ENCODE measurements around the gene PVR. TPM values are rescaled to one million over a fixed set of nuclear protein-coding genes. Genes with fewer than 3 reads are reported as not detected.

Gene PVR
- total and polyA plus RNA-seq, 7 donors = 3.0 to 39.4 (median 11.5) TPM

DNA sequence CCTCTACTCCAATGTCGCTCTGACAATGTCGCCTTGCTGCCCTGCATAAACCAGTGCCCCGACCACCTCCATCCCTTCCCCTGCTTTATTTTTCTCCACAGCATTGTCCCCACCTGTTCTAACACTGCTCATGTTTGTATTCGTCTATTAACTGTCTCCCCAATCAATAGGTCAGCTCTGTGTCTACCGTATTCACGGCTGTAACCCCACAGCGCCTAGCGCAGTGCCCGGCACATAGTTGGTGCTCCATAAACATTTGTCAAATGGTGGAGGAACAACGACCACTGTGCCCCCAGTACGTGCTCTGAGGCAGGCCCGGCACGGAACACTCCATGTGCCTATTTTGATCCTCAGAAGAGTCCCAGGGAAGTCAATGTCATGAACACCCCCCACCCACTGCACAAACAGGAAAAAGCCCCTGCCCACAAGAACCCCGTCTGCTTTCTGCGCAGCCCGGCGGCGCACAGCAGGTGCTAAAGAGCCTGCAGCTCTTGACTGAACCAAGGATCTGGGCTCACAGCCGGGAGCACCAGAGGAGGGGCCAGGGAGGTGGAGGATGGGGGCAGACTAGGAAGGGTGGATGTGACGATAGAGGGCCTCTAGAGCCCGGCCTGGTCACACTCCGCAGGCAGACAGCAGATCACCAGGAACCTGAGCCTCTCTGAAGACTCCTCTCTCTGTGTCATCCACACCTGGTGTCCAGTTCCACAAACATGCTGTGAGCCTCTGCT lies 53.4 kb downstream of the PVR start:
- no peak for DNase-seq
- WGBS, 2 donors = 51 to 68% methylated on average over 22 of the region's 22 CpGs

DNA sequence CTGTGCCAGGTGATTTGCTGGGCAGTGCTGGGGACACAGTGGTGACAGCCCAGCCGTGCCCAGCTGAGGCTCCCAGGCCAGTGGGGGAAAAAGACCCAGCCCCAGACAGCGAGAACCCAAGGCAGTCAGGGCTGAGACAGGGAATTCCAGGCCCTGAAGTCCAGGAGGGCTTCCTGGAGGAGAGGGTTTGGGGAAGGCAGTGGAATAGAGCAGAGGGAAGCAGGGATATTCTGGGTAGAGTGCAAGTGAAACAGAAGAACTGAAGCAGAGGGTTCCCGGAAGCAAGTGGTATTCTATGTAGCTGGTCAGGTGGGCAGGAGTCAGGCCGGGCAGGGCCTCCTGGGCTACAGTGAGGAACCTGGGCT lies 53.9 kb downstream of the PVR start:
- TF ChIP-seq POLR2A (IDR thresholded peaks at IDR 0.05) = no peak
- TF ChIP-seq POLR2AphosphoS5 (IDR thresholded peaks at IDR 0.05) = no peak
- Histone ChIP-seq H3K36me3 (no peaks in the 10 kb centered on the region), H3K9me3 (no peaks in the 10 kb centered on the region), H3K4me1 (no peaks in the 10 kb centered on the region), H3K27me3 (peaks cover 0 to 17% (median 0%) of the 10 kb centered on the region in 3 donors), H3K4me3 (no peak overlapping the region), H3K27ac (no peak overlapping the region)
- intact Hi-C loops (cut with DNase I) = no loop called here
- 73 to 80% methylated on average over 4 of the region's 4 CpGs for WGBS, 2 donors
- DNase-seq = no peak

More for the DNA sequence above, 53.4 kb downstream of the PVR start:
- Histone ChIP-seq H3K9me3 (no peaks in the 10 kb centered on the region), H3K27me3 (peaks cover 0 to 17% (median 0%) of the 10 kb centered on the region in 3 donors), H3K4me3 (no peak overlapping the region), H3K4me1 (no peaks in the 10 kb centered on the region), H3K27ac (no peak overlapping the region), H3K36me3 (no peaks in the 10 kb centered on the region)
- intact Hi-C loops (cut with DNase I) = no loop called here
- TF ChIP-seq POLR2A (IDR thresholded peaks at IDR 0.05) = no peak
- TF ChIP-seq, protein P1, sequence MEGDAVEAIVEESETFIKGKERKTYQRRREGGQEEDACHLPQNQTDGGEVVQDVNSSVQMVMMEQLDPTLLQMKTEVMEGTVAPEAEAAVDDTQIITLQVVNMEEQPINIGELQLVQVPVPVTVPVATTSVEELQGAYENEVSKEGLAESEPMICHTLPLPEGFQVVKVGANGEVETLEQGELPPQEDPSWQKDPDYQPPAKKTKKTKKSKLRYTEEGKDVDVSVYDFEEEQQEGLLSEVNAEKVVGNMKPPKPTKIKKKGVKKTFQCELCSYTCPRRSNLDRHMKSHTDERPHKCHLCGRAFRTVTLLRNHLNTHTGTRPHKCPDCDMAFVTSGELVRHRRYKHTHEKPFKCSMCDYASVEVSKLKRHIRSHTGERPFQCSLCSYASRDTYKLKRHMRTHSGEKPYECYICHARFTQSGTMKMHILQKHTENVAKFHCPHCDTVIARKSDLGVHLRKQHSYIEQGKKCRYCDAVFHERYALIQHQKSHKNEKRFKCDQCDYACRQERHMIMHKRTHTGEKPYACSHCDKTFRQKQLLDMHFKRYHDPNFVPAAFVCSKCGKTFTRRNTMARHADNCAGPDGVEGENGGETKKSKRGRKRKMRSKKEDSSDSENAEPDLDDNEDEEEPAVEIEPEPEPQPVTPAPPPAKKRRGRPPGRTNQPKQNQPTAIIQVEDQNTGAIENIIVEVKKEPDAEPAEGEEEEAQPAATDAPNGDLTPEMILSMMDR (IDR thresholded peaks at IDR 0.05) = no peak
- TF ChIP-seq EP300 (IDR thresholded peaks at IDR 0.05) = no peak
- TF ChIP-seq POLR2AphosphoS5 (IDR thresholded peaks at IDR 0.05) = no peak

DNA sequence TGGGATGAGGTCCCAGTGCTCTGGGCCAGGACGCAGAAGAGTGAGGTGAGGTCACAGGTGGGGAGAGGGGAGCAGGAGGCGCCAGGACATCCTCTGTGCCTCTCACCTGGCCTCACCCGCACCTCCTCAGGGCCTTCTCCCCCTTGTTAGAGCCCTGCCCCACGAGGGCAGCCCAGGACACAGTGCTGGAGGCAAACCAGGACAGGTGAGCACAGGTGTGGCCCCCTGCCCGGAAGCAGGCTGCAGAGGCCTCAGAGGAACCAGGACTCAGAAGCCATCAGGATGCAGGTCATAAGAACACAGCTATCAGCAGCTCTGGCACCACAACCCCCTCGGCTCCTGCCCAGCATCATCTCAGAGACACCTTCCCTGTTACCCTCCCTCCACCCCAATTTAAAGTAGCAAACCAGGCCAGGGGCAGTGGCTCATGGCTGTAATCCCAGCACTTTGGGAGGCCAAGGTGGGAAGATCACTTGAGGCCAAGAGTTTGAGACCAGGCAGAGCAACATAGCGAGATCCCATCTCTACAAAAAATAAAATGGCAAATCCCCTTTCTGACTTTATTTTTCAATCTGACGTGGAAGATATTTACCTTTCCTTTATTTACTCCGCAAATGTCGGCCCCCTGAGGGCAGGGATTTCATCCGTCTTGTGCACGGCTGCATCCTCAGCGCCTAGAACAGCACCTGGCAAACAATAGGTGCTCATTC lies 54.9 kb downstream of the PVR start, which contains the start of gene CEACAM16:
Gene CEACAM16 (plus strand): TSS at position 660 of the 710 bp plus-strand sequence. CDS start 2,306 bp downstream, outside the sequence.
- DNase-seq = no peak
- Histone ChIP-seq H3K4me3 (no peak within 1 kb of the TSS), H3K9me3 (no peaks in the 10 kb centered on the region), H3K27me3 (peaks cover 0 to 17% (median 0%) of the 10 kb centered on the region in 3 donors), H3K4me1 (no peaks in the 10 kb centered on the region), H3K27ac (no peak within 1 kb of the TSS), H3K36me3 (no peaks in the 10 kb centered on the region)
- 55 to 79% methylated on average over 13 of the region's 13 CpGs for WGBS, 2 donors
- intact Hi-C loops (cut with DNase I) = no loop called here
- TF ChIP-seq, protein P1 (IDR thresholded peaks at IDR 0.05) = no peak
- no peak for TF ChIP-seq POLR2A (IDR thresholded peaks at IDR 0.05)
- TF ChIP-seq EP300 (IDR thresholded peaks at IDR 0.05) = no peak
- no peak for TF ChIP-seq POLR2AphosphoS5 (IDR thresholded peaks at IDR 0.05)

DNA sequence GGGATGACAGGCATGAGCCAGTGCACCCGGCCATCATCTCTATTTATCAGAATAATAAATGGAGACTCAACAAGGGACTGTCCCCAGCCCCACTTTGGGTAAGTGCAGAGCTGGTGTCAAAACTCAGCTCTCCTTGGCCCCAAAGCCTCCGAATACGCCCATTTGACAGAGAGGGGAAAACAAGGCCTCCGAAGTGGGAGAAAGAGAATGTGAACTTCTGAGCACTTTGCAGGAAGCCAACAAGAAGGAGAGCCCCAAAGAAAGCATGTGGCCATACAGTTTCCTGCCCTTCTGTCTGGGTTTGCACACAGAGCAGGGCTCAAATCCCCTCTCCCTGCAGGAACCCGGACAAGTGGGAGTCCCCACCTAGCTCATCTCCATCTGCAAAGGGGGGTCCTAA lies 56.8 kb downstream of the PVR start:
- Histone ChIP-seq H3K4me1 (no peaks in the 10 kb centered on the region), H3K4me3 (no peak overlapping the region), H3K27ac (no peak overlapping the region), H3K27me3 (peaks cover 0 to 17% (median 0%) of the 10 kb centered on the region in 3 donors), H3K9me3 (no peaks in the 10 kb centered on the region), H3K36me3 (no peaks in the 10 kb centered on the region)
- intact Hi-C loops (cut with DNase I) = no loop called here
- DNase-seq = no peak
- TF ChIP-seq, protein P1 (IDR thresholded peaks at IDR 0.05) = no peak
- TF ChIP-seq EP300 (IDR thresholded peaks at IDR 0.05) (no peak), POLR2A (IDR thresholded peaks at IDR 0.05) (no peak), POLR2AphosphoS5 (IDR thresholded peaks at IDR 0.05) (no peak)
- 85 to 92% methylated on average over 5 of the region's 5 CpGs for WGBS, 2 donors

DNA sequence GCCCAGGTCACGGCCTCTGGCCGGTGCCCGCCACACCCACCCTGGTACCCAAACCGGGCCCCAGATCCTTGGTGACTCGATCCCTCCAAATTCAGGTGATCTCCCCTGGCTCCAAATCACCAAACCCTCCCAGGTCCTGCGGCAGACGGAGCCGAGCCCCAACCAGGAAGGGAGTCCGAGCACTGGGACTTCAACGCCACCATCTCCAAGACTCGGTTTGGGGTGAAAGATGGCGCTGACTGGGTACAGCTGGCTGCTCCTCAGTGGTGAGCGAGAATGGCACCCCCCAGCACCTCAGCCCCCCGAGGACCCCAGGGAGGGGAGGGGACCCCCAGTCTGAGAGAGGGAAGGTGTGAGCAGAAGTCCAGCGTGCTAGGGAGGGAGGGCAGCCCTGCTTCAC lies 57.5 kb downstream of the PVR start:
- H3K27ac ChIP-seq = no peak overlapping the region
- peaks cover 0 to 17% (median 0%) of the 10 kb centered on the region in 3 donors for H3K27me3 ChIP-seq
- intact Hi-C loops (cut with DNase I) = no loop called here
- no peak for DNase-seq
- TF ChIP-seq POLR2A (IDR thresholded peaks at IDR 0.05) (no peak), EP300 (IDR thresholded peaks at IDR 0.05) (no peak), POLR2AphosphoS5 (IDR thresholded peaks at IDR 0.05) (no peak)
- TF ChIP-seq, protein P1 (IDR thresholded peaks at IDR 0.05) = no peak
- H3K9me3 ChIP-seq = no peaks in the 10 kb centered on the region
- WGBS, 2 donors = 76 to 85% methylated on average over 15 of the region's 15 CpGs
- no peaks in the 10 kb centered on the region for H3K4me1 ChIP-seq
- H3K4me3 ChIP-seq = no peak overlapping the region
- no peaks in the 10 kb centered on the region for H3K36me3 ChIP-seq

Measured in sigmoid colon (tissue), 7 donors.